HG03460 (cell line): ENCODE measurements around the gene CDYL.

Source experiments
- ATAC-seq: cut with Tn5 transposase; IDR thresholded peaks from one replicate; pipeline ENCODE4 v1.9.1; 2021; ENCODE audit not compliant: unreplicated experiment

CDYL gene

DNA sequence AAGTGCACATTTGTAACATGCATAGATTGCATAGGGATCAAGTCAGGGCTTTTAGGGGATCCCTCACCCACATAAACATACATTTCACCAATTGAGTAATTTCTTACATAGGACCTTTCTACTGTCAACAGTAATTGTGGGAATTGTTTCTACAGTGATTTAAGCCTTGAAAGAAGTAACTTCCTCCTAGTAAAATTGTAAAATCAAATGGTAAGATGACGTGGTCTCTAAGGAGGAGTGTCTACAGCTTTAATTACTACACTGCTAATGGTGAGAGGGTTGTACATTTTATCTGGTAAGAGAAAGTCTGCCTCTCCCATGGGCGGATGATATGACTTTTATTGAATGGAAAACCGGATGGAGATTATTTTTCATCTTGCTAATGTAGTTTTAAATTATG, 129.6 kb downstream of the CDYL start:
- ATAC-seq, result no peak

DNA sequence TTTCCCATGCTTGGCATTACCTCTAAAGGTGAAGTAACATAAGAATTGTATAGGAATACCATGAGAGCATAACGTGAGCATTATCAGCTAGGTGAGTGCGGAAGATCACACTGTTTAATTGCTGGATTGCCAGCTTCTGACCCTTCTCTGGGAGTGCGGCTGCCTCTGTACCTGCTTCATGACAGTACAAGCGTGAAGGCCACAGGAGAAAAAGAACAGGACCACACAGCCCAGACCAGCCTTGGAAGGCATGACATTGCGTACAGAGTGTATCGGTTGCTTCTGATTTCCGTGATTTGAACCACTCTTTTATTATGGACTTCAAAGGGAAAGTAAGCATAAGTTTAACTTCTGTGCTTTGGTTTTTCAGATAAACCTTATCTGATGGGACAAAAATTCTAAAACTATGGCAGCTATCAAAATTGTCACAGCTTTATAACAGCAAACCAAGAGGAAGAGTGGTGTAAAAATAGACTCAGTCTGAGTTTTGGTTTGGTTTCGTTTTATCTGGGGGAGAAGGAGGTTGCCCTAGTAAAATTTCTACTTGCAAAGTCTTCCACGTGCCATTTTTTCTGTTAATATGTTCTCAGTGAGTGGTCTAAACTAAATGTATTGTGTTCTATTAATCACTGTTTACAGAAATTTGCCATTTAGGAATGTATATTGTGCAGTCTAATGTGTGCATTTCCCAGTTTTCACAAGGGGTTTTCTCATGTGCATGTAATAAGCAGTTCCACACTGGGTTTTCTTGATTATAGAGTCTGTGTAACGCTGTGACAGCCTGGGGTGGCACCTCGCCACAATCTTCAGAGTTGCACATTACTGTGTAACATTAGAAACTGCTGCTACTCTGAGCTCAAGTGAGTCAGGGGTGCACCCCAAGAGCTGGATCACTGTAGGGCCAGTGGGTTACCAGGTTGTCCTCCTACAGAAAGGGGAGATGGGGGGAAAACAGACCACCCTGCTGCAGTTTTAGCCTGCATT, 130.4 kb downstream of the CDYL start:
- ATAC-seq, result peak; percentile 48

DNA sequence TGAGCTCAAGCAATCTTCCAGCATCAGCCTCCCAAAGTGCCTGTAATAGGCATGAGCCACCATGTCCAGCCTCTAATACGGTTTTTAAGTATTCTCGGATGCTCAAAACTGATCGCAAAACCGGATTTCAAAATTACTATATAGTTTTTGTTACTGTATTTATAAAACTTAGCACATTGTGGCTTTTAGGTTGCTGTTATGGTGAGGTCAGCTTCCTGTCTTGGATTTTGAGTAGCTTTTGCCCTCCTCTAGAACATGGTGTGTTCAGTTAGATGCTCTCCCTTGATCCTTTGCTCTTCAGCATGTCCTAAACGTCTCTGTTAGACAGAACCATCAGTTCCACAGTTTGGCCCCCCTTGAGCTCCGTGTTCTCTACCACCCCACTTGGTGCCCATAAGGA, 131.4 kb downstream of the CDYL start:
- ATAC-seq, result no peak

DNA sequence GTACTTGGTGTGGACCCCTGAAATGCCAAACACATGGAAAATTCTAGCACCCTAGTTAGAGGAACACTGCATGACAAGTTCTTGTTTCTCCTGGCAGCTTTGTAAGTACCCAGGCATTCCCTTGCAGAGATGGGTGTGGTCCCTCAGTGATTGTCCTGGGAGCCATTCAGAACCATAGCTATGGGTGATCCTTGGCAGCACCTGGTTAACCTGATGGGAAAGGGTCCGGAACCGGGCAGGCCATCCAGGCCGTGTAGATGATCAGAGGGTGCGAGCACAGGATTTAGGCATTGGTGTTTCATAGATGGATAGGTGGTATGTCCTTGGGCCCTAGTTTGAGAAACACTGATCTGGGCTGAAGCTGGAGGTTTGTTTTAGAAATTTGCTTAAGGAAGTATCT, 131.9 kb downstream of the CDYL start:
- ATAC-seq, result no peak

DNA sequence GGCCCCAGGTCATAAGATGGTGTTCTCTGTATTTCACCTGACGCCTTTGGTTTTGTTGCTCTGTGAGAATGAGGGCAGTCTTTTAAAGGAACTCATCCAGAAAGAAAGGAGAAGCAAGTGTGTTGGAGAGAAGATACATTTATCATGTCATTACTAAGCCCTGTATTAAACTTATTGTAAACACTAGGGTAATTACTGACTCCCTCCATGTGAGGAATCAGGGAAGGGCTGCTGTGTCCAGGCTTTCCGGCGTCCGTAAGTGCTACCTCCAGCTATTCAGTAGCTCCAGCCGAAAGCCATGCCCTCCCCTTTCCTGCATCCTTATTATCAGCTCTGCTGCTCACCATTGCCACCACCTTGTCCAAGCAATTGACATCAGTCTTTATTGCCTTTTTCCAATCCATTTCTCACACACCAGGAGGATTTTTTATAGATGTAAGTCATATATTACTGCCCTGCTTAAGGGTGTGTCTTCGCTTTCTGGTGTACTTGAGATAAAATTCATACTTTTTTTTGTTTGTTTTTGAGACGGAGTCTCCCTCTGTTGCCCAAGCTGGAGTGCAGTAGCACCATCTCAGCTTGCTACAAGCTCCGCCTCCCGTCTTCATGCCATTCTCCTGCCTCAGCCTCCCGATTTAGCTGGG, 133.0 kb downstream of the CDYL start:
- no peak for ATAC-seq

DNA sequence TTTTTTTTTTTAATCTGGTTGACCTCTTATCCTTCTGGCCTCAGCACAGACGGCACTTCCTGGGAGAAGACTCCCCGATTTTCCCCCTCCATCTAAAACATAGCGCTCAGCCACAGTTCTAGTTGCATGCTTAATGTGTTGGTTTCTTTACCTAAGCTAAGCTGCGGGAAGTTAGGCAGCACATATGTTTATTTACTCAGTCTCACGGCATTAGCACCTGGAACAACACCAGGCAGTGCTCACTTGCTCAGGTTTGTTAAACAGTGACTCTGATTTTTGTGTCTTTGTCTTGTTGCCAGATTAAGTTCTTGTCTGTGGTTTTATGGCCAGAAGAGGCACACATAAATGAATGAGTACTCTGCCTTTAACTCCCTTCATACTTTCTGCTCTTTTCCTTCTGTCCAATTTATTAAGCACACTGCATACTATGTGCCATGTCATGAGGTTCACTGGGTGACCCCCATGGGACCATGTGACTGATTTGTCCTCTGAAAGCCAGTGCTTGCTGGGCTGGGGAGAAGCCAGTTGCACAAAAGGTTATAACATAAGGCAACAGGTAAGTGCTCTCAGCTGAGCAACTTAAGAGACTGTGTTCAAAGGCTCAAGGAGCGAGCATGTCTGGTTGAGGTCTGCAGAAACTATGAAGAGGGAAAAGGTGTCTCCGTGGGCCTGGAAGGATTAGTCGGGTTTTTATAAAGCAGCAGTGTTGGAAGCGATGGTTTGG, 134.0 kb downstream of the CDYL start:
- no peak for ATAC-seq

DNA sequence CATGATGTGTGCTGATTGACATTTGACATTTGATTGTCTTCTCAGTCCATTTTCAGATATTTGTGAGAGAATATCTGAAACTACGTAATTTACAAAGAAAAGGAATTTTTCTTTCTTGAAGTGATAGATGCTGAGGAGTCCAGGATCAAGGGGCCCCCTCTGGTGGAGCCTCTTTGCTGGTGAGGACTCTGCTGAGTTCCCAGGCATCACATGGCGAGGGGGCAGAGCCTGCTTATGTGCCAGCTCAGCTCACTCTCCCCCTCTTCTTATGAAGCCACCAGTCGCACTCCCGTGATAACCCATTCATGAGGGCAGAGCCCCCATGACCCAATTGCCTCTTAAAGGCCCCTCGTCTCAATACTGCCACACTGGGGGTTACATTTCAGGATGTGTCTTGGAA, 136.4 kb downstream of the CDYL start:
- ATAC-seq, result no peak

DNA sequence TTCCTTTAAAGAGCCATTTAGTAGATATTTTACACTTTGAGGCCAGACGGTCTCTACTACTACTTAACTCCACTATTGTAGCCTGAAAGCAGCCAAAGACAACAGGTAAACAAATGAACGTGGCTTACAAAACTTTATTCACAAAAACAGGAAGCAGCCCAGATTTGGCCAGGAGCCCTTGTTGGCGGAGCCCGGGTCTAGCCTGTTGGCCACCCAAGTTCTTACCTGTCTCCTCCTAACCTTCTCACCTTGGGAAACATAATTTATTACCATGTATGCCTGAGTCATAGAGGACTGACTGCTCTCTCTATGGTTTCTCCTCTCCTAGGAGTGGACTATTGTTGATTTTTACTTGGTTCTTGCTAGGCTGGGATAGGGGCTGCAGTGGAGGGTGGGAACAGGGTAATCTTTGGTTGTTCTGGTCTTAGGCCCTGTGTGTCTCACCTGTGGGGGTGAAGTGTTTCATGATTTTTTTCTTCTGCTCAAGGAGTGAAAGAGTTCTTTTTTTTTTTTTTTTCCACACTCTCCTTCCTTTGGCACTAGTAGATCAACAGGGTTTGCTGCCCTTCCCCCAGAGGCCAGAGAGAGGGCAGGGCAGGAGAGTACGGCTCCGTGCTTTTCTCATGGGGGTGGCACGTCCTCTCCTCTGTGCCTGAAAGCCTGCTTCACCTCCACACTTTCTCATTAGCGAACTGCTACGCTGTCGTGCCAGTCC, 137.7 kb downstream of the CDYL start:
- no peak for ATAC-seq

DNA sequence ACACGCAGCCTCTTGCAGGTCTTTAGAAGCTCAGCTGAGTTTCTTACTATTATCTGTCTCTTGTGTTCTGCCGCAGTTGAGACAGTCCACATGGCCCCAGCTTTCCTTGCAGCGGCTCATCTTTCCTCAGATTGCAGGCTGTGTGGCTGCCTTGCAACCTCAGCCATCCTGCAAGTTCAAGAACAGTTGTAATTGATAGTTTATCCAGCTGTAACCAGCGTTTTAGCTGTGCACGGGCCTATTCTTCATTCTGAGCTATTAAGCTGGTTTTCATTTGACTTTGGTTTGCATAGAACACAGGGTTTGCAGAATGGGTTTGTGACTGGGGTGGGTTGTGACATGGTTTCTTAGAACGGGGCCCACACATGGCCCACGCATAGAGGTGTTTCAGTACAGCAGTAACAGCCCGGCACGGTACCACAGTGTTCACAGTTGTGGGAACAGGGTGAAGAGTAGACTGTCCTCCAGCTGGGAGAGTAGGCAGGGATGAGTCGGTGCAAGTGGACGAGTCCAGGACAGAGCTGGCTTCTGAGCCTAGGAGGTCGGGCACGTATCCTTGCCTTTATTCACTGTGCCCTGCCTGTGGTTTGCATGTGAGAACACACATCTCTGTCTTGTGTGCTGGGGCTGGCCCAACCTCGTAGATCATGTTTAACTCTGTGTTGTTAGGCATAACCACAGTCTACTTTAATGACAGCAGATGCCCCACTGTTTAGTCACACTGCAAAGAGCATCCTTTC, 138.4 kb downstream of the CDYL start:
- no peak for ATAC-seq

DNA sequence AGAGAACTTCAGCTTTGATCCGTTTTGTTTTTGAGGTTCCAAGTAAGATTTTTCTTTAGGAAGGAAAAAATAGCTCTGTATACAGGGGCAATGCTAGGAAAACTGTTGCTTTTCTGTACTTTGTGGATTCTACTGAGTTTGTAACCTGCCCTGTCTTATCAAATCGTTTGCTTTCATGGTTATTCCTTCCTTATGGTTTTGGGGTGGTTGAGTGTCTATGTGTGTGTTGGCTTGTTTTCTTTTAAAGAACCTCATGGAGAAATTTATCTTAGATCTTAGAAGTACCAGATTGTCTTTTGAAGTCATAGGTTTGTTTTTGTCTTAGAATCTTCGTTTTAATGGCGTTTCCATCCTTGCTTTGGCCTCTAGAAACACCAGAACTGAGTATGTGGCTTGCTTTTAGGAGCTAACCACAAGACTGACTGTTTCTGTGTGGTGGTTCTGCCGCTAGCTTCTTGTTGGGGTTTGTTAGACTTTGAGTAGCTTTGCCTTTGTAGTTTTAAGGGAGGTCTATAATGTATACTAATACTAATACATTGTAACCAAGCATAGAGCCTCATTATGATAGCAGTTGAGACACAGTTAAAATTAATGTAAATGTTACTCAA, 140.9 kb downstream of the CDYL start:
- no peak for ATAC-seq

DNA sequence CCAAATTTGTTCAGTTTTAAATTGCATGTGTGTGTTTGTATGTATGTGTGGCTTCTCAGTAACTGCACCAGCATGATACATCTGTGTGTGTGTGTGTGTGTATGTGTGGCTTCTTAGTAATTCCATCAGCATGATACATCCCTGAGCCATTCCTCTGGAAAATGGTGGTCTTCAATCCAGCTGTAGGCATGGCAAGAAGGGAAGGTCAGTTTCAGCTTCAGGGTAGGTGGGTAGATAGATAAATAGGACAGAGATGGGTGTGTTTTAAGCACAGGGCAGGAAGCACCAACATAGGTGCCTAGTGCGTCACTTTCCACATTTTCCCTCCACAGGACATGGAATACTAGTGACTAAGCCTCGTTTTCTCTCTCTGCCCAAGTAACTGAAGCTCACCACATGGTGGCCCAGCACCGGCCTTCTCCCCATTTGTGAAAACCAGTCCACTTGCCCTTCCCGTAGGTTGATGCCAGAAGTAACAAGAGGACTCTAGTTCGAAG, 144.8 kb downstream of the CDYL start:
- no peak for ATAC-seq

DNA sequence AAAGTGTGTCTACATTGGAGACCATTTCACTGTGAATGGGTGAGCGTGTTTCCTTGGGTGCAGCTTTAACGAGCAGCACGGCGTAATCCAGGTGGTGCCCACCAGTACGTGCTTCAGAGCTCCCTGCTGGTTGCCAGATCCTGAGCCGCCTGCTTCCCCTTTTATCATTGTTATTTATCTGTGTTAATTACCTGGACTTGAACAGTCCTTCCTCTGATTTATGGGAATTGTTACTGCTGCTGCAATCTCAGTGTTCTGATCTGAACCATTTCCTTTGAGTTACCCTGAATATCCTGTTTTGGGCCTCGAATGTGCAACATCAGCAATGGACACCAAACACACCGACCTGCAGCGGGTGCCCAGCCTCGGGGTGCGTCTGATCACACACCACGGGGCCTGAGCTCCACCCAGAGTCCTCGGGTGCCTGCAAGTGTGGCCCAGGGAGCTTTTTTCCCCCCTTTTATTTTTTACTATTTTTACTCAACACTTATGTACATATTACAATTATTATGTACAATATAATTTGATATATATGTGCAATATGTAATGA, 146.4 kb downstream of the CDYL start:
- no peak for ATAC-seq

DNA sequence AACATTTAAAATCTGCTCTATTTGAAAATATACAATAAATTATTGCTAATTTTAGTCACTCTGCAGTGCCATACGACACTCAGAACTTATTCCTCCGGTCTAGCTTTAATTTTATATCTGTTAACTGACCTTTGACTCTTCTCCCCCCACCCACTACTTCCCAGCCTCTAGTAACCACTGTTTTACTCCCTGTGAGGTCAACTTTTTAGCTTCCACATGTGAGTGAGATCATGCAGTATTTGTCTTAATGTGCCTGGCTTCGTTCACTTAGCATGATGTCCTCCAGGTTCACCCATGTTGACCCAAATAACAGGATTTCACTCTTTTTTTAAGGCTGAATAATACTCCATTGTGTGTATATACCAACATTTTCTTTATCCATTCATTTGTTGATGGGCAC, 146.9 kb downstream of the CDYL start:
- no peak for ATAC-seq

DNA sequence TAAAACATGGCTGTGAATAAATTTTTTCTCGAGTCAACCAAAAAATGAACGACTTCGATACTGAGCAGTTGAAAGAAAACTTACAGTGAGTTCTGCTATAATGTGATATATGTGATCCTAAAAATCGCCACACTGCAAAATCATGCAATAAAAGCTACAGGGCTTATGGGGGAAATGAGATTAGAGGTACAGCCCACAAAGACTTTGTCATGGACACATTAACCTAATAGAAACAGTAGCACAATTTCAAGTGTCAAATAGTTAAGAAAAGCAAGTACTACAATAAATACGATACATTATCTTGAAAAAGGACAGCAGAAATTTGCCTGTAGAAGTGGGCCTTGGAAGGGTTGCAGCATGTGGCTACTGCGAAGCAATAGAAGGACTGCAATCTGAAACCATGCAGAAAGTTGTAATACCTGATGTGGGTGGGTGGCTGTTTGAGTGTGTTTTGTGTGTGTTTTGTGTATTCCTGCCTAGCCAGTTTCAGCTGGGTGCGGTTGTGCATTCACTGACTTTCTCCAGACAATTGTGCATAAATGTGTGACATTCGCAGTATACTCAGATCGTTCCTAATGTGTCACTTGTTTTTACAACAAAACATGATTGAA, 148.6 kb downstream of the CDYL start:
- ATAC-seq, result no peak

DNA sequence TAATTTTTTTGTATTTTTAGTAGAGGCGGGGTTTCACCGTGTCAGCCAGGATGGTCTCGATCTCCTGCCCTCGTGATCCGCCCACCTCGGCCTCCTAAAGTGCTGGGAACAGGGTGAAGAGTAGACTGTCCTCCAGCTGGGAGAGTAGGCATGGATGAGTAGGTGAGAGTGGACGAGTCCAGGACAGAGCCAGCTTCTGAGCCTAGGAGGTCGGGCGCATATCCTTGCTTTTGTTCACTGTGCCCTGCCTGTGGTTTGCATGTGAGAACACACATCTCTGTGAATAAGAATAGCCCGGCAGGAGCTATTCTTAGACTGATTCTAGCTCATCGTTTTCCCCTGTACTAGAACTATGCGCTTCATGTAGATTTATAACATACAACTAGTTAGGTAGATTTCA, 149.4 kb downstream of the CDYL start:
- no peak for ATAC-seq

DNA sequence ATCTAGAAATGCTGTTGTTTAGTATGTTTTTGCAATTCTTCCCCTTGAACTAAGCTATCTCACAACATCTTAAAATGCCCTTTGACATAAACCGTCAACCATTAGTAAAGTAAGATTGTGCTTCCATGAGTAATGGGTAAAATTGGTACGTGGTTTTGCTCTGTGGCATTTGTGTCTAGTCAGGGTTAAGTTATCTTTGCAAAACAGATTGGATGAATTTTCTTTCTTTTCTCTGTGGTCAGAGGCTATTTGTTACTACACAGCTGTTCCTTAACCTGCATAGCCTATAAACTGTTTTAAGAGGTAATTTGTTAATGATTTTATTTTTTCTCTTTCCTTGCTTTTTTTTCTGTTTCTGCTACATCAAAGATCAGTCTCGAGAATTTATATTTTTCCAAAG, 152.2 kb downstream of the CDYL start:
- no peak for ATAC-seq

DNA sequence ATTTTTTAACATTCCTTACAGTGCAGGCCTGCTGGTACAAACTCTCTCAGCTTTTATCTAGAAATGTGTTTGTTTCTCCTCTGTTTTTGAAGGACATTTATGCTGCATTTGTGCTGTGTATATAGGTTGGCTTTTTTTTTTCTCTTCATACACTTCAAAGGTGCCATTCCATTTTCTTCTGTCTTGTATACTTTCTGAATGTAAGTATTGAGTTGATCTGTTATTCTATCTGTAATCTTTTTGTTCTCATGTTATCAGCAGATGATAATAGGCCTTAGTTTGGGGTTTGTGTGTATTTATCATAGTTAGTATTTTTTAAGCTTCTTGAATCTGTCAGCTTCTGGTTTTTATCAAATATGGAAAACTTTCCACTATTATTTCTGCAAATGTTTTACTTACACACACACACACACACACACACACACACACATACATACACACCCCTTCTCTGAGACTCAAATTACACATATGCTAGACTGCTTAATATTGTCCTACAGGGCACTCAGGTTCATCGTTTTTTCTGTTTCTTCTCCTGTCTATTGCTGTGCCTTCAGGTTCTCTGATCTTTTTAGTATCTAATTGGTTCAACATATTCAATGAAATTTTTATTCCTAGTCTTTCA, 153.0 kb downstream of the CDYL start:
- no peak for ATAC-seq

DNA sequence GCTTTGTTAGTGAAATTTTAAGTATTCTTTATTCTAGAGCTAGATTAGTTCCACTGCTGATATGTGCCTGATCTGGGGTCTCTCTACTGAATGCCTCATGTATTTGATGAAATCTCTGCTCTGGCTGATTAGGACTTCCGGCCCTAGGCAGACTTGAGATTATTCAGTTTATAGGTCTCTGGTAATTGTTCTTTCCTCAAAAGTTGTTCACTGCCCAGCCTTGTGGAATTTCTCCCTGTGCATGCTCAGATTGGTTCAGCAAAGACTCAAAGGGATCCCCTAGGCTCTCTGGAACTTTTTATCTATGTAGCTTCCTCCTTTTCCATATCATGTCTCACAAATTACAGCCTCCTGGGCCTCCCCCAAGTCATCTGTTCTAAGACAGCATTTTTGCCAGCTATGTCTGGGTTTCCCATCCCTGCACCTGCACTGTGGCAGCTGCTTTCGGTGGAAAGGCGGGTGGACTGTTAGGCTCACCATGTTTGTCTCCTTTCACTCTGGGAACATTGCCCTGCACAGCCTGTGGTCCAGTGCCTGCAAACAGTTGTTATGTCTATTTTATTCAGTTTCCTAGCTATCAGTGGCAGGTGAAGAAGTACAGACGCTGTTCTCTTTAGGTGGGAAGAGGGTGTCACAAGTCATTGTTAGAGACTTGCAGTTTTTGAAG, 154.0 kb downstream of the CDYL start:
- ATAC-seq, result no peak
